ENCODE measurements around the gene NPNT. TPM values are rescaled to one million over a fixed set of nuclear protein-coding genes. Genes with fewer than 3 reads are reported as not detected.

Gene NPNT
- total RNA-seq, 4 donors from 2014 or later = 3.6 to 6.6 (median 4.8) TPM

DNA sequence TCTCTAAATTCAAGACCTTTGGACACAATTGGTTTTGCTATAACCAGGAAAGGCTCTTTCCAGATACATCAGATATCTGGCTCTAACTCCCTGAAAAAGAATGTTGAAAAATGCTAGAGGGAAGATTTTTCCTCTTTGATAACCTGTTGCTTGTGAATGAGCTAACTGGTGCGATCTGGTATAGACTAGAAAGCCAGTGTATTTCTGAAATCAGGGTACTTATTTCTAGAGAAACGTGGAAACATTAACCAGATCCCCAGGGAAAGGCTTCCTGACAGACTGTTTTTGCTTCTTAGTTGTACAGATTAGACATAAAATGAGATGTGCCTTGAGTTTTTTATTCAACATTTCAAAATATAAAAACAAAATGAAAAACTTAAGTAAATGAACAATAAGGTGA is 107.7 kb downstream of the NPNT start:
- Histone ChIP-seq H3K9me3 (no peaks in the 10 kb centered on the region), H3K4me3 (no peak overlapping the region), H3K27me3 (no peaks in the 10 kb centered on the region), H3K27ac (no peak overlapping the region), H3K4me1 (no peaks in the 10 kb centered on the region), H3K36me3 (no peaks in the 10 kb centered on the region)
- DNase-seq (ENCODE audit: low spot score in 2 of 2) = no peak
- 39% methylated on average over 2 of the region's 2 CpGs for WGBS
- TF ChIP-seq POLR2A (IDR thresholded peaks at IDR 0.05) (no peak), POLR2AphosphoS5 (IDR thresholded peaks at IDR 0.05) (no peak)
- TF ChIP-seq, protein P1, sequence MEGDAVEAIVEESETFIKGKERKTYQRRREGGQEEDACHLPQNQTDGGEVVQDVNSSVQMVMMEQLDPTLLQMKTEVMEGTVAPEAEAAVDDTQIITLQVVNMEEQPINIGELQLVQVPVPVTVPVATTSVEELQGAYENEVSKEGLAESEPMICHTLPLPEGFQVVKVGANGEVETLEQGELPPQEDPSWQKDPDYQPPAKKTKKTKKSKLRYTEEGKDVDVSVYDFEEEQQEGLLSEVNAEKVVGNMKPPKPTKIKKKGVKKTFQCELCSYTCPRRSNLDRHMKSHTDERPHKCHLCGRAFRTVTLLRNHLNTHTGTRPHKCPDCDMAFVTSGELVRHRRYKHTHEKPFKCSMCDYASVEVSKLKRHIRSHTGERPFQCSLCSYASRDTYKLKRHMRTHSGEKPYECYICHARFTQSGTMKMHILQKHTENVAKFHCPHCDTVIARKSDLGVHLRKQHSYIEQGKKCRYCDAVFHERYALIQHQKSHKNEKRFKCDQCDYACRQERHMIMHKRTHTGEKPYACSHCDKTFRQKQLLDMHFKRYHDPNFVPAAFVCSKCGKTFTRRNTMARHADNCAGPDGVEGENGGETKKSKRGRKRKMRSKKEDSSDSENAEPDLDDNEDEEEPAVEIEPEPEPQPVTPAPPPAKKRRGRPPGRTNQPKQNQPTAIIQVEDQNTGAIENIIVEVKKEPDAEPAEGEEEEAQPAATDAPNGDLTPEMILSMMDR (IDR thresholded peaks at IDR 0.05) = no peak

GRCh38 chr4:106010761-106011160 is 115.5 kb downstream of the NPNT start:
- no peak overlapping the region for H3K27ac ChIP-seq
- peaks cover 5% of the 10 kb centered on the region for H3K9me3 ChIP-seq
- no peak for DNase-seq (ENCODE audit: low spot score in 2 of 2)
- H3K4me3 ChIP-seq = no peak overlapping the region
- no peaks in the 10 kb centered on the region for H3K4me1 ChIP-seq
- no peak for TF ChIP-seq POLR2A (IDR thresholded peaks at IDR 0.05)
- TF ChIP-seq EP300 (IDR thresholded peaks at IDR 0.05) = no peak
- no peak for TF ChIP-seq POLR2AphosphoS5 (IDR thresholded peaks at IDR 0.05)
- TF ChIP-seq, protein P1 (IDR thresholded peaks at IDR 0.05) = no peak
- H3K27me3 ChIP-seq = no peaks in the 10 kb centered on the region
- no peaks in the 10 kb centered on the region for H3K36me3 ChIP-seq
- 93% methylated on average over 2 of the region's 2 CpGs for WGBS

DNA sequence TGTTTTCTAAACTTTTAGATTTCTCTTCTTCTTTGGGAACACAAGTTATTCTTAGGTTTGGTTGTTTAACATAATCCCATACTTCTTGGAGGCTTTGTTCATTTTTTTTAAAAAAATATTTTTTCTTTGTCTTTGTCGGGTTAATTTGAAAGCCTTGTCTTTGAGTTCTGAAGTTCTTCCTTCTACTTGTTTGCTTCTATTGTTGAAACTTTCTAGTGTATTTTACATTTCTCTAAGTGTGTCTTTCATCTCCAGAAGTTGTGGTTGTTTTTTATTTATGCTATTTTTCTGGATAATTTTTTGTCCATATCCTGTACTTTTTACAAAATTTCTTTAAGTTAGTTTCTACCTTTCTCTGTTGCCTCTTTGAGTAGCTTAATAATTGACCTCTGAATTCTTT is 116.1 kb downstream of the NPNT start:
- no peak for TF ChIP-seq POLR2AphosphoS5 (IDR thresholded peaks at IDR 0.05)
- no peak for TF ChIP-seq EP300 (IDR thresholded peaks at IDR 0.05)
- no peak for DNase-seq (ENCODE audit: low spot score in 2 of 2)
- WGBS = 97% methylated on average over 1 of the region's 1 CpG
- Histone ChIP-seq H3K27me3 (no peaks in the 10 kb centered on the region), H3K27ac (no peak overlapping the region), H3K9me3 (peaks cover 5% of the 10 kb centered on the region), H3K36me3 (no peaks in the 10 kb centered on the region), H3K4me1 (no peaks in the 10 kb centered on the region), H3K4me3 (no peak overlapping the region)

- H3K4me1 ChIP-seq = no peaks in the 10 kb centered on the region
- no peaks in the 10 kb centered on the region for H3K9me3 ChIP-seq
- H3K27me3 ChIP-seq = no peaks in the 10 kb centered on the region
- TF ChIP-seq EP300 (IDR thresholded peaks at IDR 0.05) = no peak
- TF ChIP-seq POLR2A (IDR thresholded peaks at IDR 0.05) = no peak
- no peak for TF ChIP-seq POLR2AphosphoS5 (IDR thresholded peaks at IDR 0.05)
- TF ChIP-seq, protein P1 (IDR thresholded peaks at IDR 0.05) = no peak
- H3K36me3 ChIP-seq = no peaks in the 10 kb centered on the region
- no peak overlapping the region for H3K27ac ChIP-seq
- no peak for DNase-seq (ENCODE audit: low spot score in 2 of 2)
- WGBS = 87% methylated on average over 5 of the region's 5 CpGs
- H3K4me3 ChIP-seq = no peak overlapping the region
Observed at GRCh38 chr4:106017975-106018374, 122.7 kb downstream of the NPNT start.

GRCh38 chr4:106019771-106020170 is 124.5 kb downstream of the NPNT start:
- Histone ChIP-seq H3K4me3 (no peak overlapping the region), H3K9me3 (no peaks in the 10 kb centered on the region), H3K4me1 (no peaks in the 10 kb centered on the region), H3K27me3 (no peaks in the 10 kb centered on the region), H3K36me3 (no peaks in the 10 kb centered on the region), H3K27ac (no peak overlapping the region)
- DNase-seq (ENCODE audit: low spot score in 2 of 2) = no peak
- TF ChIP-seq POLR2A (IDR thresholded peaks at IDR 0.05) (no peak), EP300 (IDR thresholded peaks at IDR 0.05) (no peak), POLR2AphosphoS5 (IDR thresholded peaks at IDR 0.05) (no peak)
- TF ChIP-seq, protein P1 (IDR thresholded peaks at IDR 0.05) = no peak

Other genes with a start within 250 kb of the NPNT start
- gene INTS12, start 186.8 kb upstream of the NPNT start, total RNA-seq = 10 to 100 TPM; 12.6 to 29.5 (median 23.0) TPM
- 10 to 100 TPM in 2 of 4 donors, 1 to 10 TPM in 2; 8.2 to 19.6 (median 11.4) TPM for gene GSTCD, start 186.7 kb upstream of the NPNT start, total RNA-seq

Measured in suprapubic skin (tissue), 4 donors.